Fibroblast of skin of right quadriceps (primary cell): ENCODE data around the gene YKT6.
A peak's percentile ranks its signal among the peaks of the same experiment; 100 is the strongest.
"Not testable (repeated sequence)": the region's sequence is repeated elsewhere in the genome, so short reads cannot be mapped to it uniquely, and the experiment has no call there.

Source experiments
- DNase-seq: peaks from one replicate; pipeline ENCODE4 v3.0.0-alpha.2; 2013

Gene YKT6

DNA sequence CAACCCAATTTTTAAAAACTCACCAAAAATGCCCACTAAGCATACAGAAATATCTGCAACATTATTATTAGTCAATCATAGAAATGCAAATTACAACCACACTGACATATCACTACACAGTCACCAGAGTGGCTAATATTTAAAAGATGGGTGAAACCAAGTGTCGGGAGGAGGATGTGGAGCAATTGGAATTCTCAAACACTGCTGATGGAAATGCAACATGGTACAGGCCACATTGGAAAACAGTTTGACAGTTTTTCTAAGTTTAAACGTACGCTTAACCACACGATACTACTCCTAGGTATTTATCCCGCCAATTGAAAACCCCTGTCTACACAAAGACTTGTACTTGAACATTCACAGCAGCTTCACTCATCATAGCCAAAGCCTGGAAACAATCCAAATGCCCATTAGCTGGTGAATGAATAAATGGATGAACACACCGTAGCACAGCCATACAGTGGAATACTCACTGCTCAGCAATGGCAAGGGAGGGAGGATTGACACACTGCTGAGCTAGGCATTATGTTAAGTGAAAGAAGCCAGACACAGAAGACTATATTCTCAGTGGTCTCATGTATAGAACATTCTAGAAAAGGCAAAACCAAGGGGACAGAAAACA is 27.9 kb upstream of the YKT6 start:
- DNase-seq, result no peak

GRCh38 chr7:44173911-44174693 is 26.7 kb upstream of the YKT6 start:
- no peak for DNase-seq

GRCh38 chr7:44174694-44174948 is 26.2 kb upstream of the YKT6 start:
- not testable (repeated sequence) for DNase-seq

DNA sequence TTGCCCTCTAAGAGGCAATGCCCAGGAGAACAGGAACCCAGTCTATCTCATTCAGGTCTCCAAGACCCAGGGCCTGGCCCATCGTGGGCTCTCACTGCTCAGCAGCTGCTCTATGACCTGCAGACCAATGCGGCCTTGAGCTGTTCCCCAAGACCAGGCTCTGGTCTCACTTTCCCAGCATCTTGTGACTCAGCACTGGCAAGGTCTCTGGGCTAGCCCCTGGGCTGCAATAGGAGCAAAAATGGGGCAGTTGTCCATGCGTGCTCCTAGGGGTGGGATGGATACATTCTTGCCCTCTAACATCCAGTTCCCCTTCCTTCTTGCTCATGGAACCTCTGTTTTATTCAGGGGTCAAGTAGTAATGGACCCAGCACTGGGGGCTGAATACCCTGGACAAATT is 25.0 kb upstream of the YKT6 start:
- no peak for DNase-seq

GRCh38 chr7:44176486-44176885 is 24.3 kb upstream of the YKT6 start:
- no peak for DNase-seq

GRCh38 chr7:44177570-44178131 is 23.1 kb upstream of the YKT6 start:
- DNase-seq, result peak; percentile 33

GRCh38 chr7:44180631-44181030 is 20.1 kb upstream of the YKT6 start:
- no peak for DNase-seq

GRCh38 chr7:44182827-44183226 is 18.0 kb upstream of the YKT6 start:
- no peak for DNase-seq

- no peak for DNase-seq
Observed at GRCh38 chr7:44183386-44183785, 17.4 kb upstream of the YKT6 start.

DNA sequence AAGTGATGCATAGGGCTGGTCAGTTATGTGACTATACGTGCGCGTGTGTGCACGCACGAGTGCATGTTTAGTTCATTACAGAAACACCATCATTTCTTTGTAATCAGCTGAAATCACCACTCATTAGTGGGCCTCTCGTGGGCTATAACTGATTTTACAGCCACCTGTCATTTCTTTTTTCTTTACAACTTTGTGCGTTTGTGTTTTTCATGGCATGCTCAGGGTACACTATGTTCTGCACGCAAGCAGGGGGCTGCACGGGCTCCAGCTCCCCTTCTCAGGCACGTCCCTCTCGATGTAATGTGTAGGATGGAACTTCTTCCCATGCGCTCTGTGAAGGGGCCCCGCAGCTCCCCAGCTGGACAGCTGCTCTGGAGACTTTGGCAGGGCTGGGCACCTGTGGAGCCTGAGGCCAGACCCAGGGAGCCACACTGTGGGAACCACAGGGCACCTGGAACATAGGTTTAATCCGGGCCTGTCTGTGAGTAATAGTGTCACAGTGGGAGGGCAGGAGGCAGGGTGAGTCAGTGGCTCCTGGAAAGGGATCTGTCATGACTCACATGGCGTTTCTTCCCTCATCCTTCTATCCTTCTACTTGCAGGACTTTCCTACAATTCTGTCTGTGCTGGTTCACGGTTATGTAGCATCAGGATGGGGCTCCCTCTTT is 16.4 kb upstream of the YKT6 start:
- DNase-seq, result peak; percentile 81

- no peak for DNase-seq
Observed at GRCh38 chr7:44184873-44185446, 15.8 kb upstream of the YKT6 start.

GRCh38 chr7:44185729-44186128 is 15.0 kb upstream of the YKT6 start:
- DNase-seq, result no peak

DNA sequence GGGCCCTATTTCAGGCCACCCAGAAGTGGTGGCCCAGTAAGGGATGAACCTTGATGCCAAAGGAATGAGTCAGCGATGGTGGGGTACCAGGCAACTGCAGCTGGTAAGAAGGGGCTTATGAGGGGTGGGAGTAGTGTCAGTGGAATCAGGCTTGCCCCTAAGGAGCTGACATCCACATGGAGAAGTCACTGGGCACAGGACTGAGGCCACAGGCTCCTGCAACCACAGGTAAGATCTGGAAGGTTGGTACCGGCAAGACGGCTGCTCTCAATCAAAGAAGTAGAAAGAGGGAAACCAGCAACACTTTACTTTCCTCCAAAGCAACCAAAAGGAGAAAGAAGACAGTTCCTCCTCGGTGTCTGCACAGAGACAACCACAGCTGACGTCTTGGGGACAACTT is 14.0 kb upstream of the YKT6 start:
- no peak for DNase-seq

GRCh38 chr7:44187636-44188416 is 13.0 kb upstream of the YKT6 start:
- DNase-seq, result no peak

DNA sequence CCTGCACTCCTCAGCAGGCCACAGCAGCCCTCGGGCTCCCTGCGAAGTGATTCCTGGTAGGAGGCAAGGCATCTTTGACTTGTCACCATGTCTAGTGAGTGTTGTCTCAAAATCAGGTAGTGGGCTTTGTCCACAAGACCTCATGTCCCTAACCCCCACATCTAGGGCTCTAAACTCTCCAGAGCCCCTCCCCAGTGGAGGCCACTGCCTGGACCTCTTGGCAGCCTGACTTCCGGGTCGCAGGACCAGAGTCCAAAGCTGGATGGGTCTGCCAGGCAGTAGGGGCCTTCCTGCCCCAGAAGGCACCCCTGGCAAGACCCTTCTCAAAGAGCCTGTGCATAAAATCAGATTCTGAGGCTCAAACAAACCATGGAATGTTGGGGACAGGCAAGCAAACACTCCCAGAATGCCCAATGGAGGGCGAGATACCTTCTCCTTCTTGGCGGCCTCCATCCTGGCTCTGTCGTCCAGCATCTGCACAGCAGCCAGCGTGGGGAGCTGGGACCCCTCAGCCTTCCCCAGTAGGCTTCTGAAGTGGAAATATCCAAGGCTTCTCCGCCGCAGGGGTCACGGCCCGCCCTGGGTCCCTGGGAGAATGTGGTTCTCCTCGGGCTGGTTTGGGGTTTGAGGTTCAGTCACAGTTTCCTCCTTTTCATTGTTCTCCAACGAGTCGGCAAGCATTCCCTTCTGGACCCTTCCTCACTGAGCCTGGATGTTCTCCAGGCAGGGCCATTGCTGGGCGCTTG is 12.1 kb upstream of the YKT6 start:
- DNase-seq, result no peak

DNA sequence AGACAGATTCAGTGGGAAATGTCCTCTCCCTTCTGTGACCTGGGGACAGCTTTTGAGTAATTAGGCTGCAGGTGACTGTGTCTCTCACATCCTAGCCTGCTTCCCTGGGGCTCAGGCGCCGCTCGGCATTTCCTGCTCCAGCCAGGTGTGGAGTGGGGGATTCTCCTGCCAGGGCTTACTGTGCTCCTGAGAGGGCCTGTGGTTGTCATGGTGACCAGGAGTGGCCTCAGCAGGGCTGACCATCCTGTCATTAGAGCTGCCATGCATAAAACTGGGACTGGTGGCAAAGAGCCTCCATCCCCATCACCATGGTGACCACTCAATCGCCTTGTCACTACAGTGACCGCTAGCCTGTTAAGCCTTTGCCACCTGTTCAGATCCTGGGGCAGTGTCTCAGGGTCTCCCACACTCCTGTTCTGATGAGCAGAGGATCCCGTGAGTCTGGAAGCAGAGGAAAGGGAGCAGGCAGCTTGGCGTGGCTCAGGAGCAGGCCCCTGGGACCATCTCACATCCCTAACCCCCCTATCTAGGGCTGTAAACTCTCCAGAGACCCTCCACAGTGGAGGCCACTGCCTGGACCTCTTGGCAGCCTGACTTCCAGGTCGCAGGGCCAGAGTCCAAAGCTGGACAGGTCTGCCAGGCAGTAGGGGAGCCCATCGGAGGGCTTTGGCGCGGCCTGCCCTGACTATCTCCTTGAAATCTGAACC is 11.3 kb upstream of the YKT6 start, which contains the start of gene GCK:
Gene GCK (minus strand): TSS at position 154 of the 707 bp plus-strand sequence. CDS start 486 bp downstream, outside the sequence.
- no peak for DNase-seq

- no peak for DNase-seq
Observed at GRCh38 chr7:44189993-44190872, 10.5 kb upstream of the YKT6 start.

GRCh38 chr7:44191171-44191570 is 9.6 kb upstream of the YKT6 start:
- DNase-seq, result peak; percentile 21

DNA sequence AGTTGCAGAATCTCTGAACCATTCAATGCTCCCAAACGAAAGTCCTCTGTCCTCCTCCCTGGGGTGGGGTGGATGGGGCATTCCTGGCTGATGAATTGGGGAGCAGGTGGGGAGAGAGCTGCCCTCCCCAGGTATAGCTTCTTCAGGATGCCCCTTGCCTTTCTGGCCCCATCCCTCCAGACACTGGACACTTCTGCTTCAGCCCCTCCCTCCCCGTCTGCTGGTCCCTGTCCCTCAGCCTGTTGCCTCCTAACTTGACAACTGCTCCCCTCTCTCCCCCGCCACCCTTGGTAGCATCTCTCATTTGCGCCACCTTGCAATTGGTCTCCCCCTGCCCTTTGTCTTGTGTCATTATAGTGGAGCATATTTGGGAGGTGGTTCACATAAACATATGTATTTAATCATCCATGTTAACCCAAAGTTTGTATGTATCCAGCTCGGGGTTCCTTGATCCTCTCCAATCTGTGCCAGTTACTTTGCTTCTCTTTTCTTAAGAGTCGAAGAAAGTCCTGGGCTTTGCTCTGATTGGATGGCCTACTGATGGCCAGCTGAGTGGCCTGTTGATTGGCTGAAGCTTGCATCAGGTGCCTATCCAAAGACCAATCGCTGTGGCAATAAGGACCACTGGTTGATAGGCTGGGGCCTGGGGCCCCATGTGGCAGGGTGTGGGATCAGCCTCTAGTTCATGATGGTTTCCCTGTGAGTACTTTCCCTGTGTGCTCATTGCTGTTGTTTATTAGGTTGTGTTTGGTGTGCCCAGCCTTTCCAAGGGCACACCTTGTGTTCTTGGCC is 7.6 kb upstream of the YKT6 start:
- DNase-seq, result no peak
